H1 (cell line): Measurements from ENCODE around the gene PNMA8B. TPM values are rescaled to one million over a fixed set of nuclear protein-coding genes. Genes with fewer than 3 reads are reported as not detected.

ENCODE experiments used
- CTCF ChIA-PET: fragments of 300-600 bp; sonication (Branson Sonifier 250); formaldehyde crosslinking; loops from one replicate; lab custom pipeline; 2021; ENCODE audit not compliant: partially characterized antibody; lab: Charles Lee
- POLR2A ChIA-PET: fragments of 300-600 bp; sonication (Branson Sonifier 250); formaldehyde crosslinking; loops from one replicate; lab custom pipeline; 2021; ENCODE audit warnings: inconsistent platforms; ENCODE audit not compliant: partially characterized antibody; lab: Charles Lee
- DNase-seq, 2 experiments: peaks; one replicate each; pipeline versions ENCODE4 v3.0.0 to v3.0.0-alpha.2; 2010 to 2022; ENCODE audit warnings: low spot score in 2 of 2, low read depth in 1 of 2, mixed read lengths in 1 of 2
- FAIRE-seq: peaks from 2 replicates; lab custom pipeline; 2011; peaks lifted over from hg19 to GRCh38; lab: Jason Lieb, UNC
- H2AFZ ChIP-seq: 2 replicates; pipeline ENCODE4 v1.8.1; 2012; ENCODE audit warnings: low read length, inconsistent platforms
- H2AK5ac ChIP-seq: 2 replicates; pipeline ENCODE4 v1.6.1; 2013; ENCODE audit warnings: low read depth, low read length
- H2BK120ac ChIP-seq: replicated peaks from 2 replicates; pipeline ENCODE3; 2013; ENCODE audit warnings: low read depth, low read length, inconsistent platforms
- H2BK12ac ChIP-seq: 2 replicates; pipeline ENCODE4 v1.6.1; 2013; ENCODE audit warnings: low read depth, low read length
- H2BK15ac ChIP-seq: 2 replicates; pipeline ENCODE4 v1.6.1; 2013; ENCODE audit warnings: low read length
- H2BK20ac ChIP-seq: 2 replicates; pipeline ENCODE4 v1.6.1; 2013; ENCODE audit warnings: low read length
- H2BK5ac ChIP-seq: 2 replicates; pipeline ENCODE4 v1.6.1; 2013; ENCODE audit warnings: low read depth, low read length
- H3K14ac ChIP-seq: 2 replicates; pipeline ENCODE4 v1.6.1; 2013; ENCODE audit warnings: inconsistent platforms; ENCODE audit not compliant: insufficient read length
- H3K18ac ChIP-seq: 2 replicates; pipeline ENCODE4 v1.6.1; 2013; ENCODE audit warnings: low read length; ENCODE audit errors: extremely low read depth
- H3K23ac ChIP-seq: 2 replicates; pipeline ENCODE4 v1.6.1; 2013; ENCODE audit warnings: inconsistent platforms; ENCODE audit not compliant: insufficient read length
- H3K23me2 ChIP-seq: 2 replicates; pipeline ENCODE4 v1.6.1; 2013; ENCODE audit warnings: low read depth, low read length
- H3K27ac ChIP-seq: 2 replicates; pipeline ENCODE4 v1.6.1; 2011; ENCODE audit warnings: low read depth, low read length, inconsistent platforms
- H3K27me3 ChIP-seq, 4 experiments: replicated peaks in 1 of 4; 1 replicate in 1 of 4; 2 replicates in 3 of 4; pipeline versions ENCODE4 v1.6.1 to v1.8.1; 2011 to 2013; ENCODE audit warnings: low read length in 3 of 4, mild to moderate bottlenecking in 3 of 4, inconsistent platforms in 2 of 4, mixed read lengths in 2 of 4, moderate library complexity in 1 of 4; ENCODE audit not compliant: control insufficient read depth in 3 of 4, insufficient read depth in 3 of 4; ENCODE audit errors: extremely low read depth in 1 of 4
- H3K36me3 ChIP-seq, 4 experiments: 2 replicates each; pipeline versions ENCODE4 v1.6.1 to v1.8.1; 2011 to 2013; ENCODE audit warnings: mild to moderate bottlenecking in 4 of 4, low read length in 3 of 4, moderate library complexity in 2 of 4, control low read depth in 1 of 4, inconsistent platforms in 1 of 4; ENCODE audit not compliant: insufficient read depth in 4 of 4, control insufficient read depth in 2 of 4
- H3K4ac ChIP-seq: replicated peaks from 2 replicates; pipeline ENCODE3; 2013; ENCODE audit warnings: low read length, low read depth, mixed read lengths, inconsistent platforms; ENCODE audit not compliant: insufficient read length
- H3K4me1 ChIP-seq, 4 experiments: replicated peaks in 1 of 4; 1 replicate in 1 of 4; 2 replicates in 3 of 4; pipeline versions ENCODE4 v1.6.1 to v1.8.1; 2011 to 2013; ENCODE audit warnings: low read length in 3 of 4, inconsistent platforms in 2 of 4, mixed read lengths in 1 of 4; ENCODE audit not compliant: insufficient read depth in 4 of 4, control insufficient read depth in 3 of 4
- H3K4me2 ChIP-seq, 2 experiments: 2 replicates each; pipeline versions ENCODE4 v1.6.1 to v1.8.1; 2011 to 2013; ENCODE audit warnings: low read depth in 2 of 2, low read length in 2 of 2, control low read depth in 1 of 2, inconsistent platforms in 1 of 2, mild to moderate bottlenecking in 1 of 2; ENCODE audit not compliant: insufficient read depth in 1 of 2
- H3K4me3 ChIP-seq, 4 experiments: fragments of 200-600, 300-600 bp in 1 of 4; sonication (generic), shearing (Covaris generic), sonication (Bioruptor Twin) in 1 of 4; 2 replicates each; pipeline versions ENCODE4 v1.5.1 to v1.8.1; 2011 to 2016; ENCODE audit warnings: low read length in 4 of 4, low read depth in 3 of 4, control low read depth in 2 of 4, inconsistent platforms in 2 of 4, mild to moderate bottlenecking in 2 of 4, mixed read lengths in 1 of 4, moderate library complexity in 1 of 4; ENCODE audit not compliant: insufficient read depth in 2 of 4; ENCODE audit errors: extremely low read depth in 1 of 4
- H3K56ac ChIP-seq: replicated peaks from 2 replicates; pipeline ENCODE3; 2013; ENCODE audit warnings: low read depth, mild to moderate bottlenecking, mixed read lengths, low read length, inconsistent platforms; ENCODE audit not compliant: insufficient read length
- H3K79me1 ChIP-seq: 2 replicates; pipeline ENCODE4 v1.6.1; 2013; ENCODE audit warnings: low read depth, low read length, control low read depth
- H3K79me2 ChIP-seq, 2 experiments: 2 replicates each; pipeline versions ENCODE4 v1.6.1 to v1.8.1; 2012 to 2013; ENCODE audit warnings: low read length in 2 of 2, mild to moderate bottlenecking in 2 of 2, inconsistent platforms in 1 of 2; ENCODE audit not compliant: insufficient read depth in 2 of 2, control insufficient read depth in 1 of 2
- H3K9ac ChIP-seq, 4 experiments: replicated peaks in 1 of 4; 1 replicate in 1 of 4; 2 replicates in 3 of 4; pipeline versions ENCODE4 v1.6.1 to v1.8.1; 2011 to 2013; ENCODE audit warnings: low read depth in 3 of 4, low read length in 3 of 4, control low read depth in 2 of 4, mild to moderate bottlenecking in 2 of 4, moderate library complexity in 2 of 4, inconsistent platforms in 1 of 4; ENCODE audit errors: extremely low read depth in 1 of 4
- H3K9me3 ChIP-seq, 2 experiments: 2 replicates each; pipeline versions ENCODE4 v1.6.1 to v1.8.1; 2012 to 2013; ENCODE audit warnings: mild to moderate bottlenecking in 2 of 2, moderate library complexity in 2 of 2, control low read depth in 1 of 2, inconsistent platforms in 1 of 2, low read depth in 1 of 2, low read length in 1 of 2, mixed read lengths in 1 of 2; ENCODE audit not compliant: insufficient read depth in 2 of 2
- H4K20me1 ChIP-seq, 2 experiments: replicated peaks in 1 of 2; 2 replicates each; pipeline versions ENCODE3 to v1.8.1; 2011 to 2013; ENCODE audit warnings: inconsistent platforms in 2 of 2, low read length in 2 of 2, mild to moderate bottlenecking in 1 of 2; ENCODE audit not compliant: insufficient read depth in 2 of 2, control insufficient read depth in 1 of 2
- H4K5ac ChIP-seq: 2 replicates; pipeline ENCODE4 v1.6.1; 2013; ENCODE audit warnings: low read length, low read depth, mixed read lengths, inconsistent platforms; ENCODE audit not compliant: insufficient read length
- H4K8ac ChIP-seq: 2 replicates; pipeline ENCODE4 v1.8.0; 2013; ENCODE audit warnings: mild to moderate bottlenecking, moderate library complexity, low read length, inconsistent platforms; ENCODE audit not compliant: insufficient read depth; ENCODE audit errors: extremely low read depth
- H4K91ac ChIP-seq: replicated peaks from 2 replicates; pipeline ENCODE3; 2013; ENCODE audit warnings: low read length, mixed read lengths, inconsistent platforms; ENCODE audit not compliant: insufficient read length
- NANOG ChIP-seq: IDR thresholded peaks from 2 replicates; pipeline ENCODE4 v1.6.1; 2011; ENCODE audit warnings: low read length, low read depth, mild to moderate bottlenecking, inconsistent platforms; ENCODE audit not compliant: insufficient read depth, poor library complexity, severe bottlenecking
- NRF1 ChIP-seq: IDR thresholded peaks from 2 replicates; pipeline ENCODE4 v1.6.1; 2011; ENCODE audit warnings: mild to moderate bottlenecking, low read depth, low read length, improper control_type of control experiment
- WGBS, 2 experiments: shearing (Covaris generic) in 1 of 2; methylation state at CpG; one replicate each; pipeline versions ENCODE4 v1.1.6 to v1.1.7; 2013 to 2015; ENCODE audit warnings: low lambda C conversion rate in 2 of 2, mixed read lengths in 2 of 2, inconsistent platforms in 1 of 2, low coverage in 1 of 2, missing lambda C conversion rate in 1 of 2; ENCODE audit not compliant: insufficient replicate concordance in 2 of 2, insufficient coverage in 1 of 2, insufficient read length in 1 of 2; ENCODE audit errors: extremely low coverage in 1 of 2, missing lambda C conversion rate in 1 of 2; 5-methylcytosine and 5-hydroxymethylcytosine counted together
- polyA plus RNA-seq, 7 experiments: library from polyadenylated mRNA; depleted of rRNA in 3 of 7; stranded (reverse) in 5 of 7; unstranded in 2 of 7; fragments of >200 nt in 5 of 7; fragments of 200-250 nt in 2 of 7; gene quantifications; 1 replicate in 5 of 7; 2 replicates in 1 of 7; 4 replicates in 1 of 7; pipeline versions ENCODE4 v1.2.1 to v1.2.3, GENCODE V29; 2011 to 2013; ENCODE audit warnings: missing spikeins in 2 of 7, mixed read lengths in 2 of 7
- total RNA-seq: library from RNA; stranded (reverse); fragmentation: NEBNext Ultra II Directional; extraction: Animal tissue kit (Norgen Biotek cat#: 25700); gene quantifications from 2 replicates; pipeline ENCODE4 v1.2.1, GENCODE V29; 2021

PNMA8B gene
- total and polyA plus RNA-seq, 2 of the 8 experiments (the other 6 are each of a cell fraction or from before 2014, with no cell fraction given): 0.48 to 1.4 TPM

- no peaks in the 10 kb centered on the region for H3K27me3 ChIP-seq
- no peak overlapping the region for H3K27ac ChIP-seq
- H3K9me3 ChIP-seq: no peaks in the 10 kb centered on the region
- no peak for FAIRE-seq
- no peak overlapping the region for H3K18ac ChIP-seq
- no peak overlapping the region for H2AK5ac ChIP-seq
- H3K4ac ChIP-seq: no peak overlapping the region
- H4K91ac ChIP-seq: no peak overlapping the region
- no peak overlapping the region for H3K9ac ChIP-seq
- POLR2A ChIA-PET: no interaction called here
- no peak overlapping the region for H3K4me2 ChIP-seq
- H3K56ac ChIP-seq: no peak overlapping the region
- H2BK5ac ChIP-seq: no peak overlapping the region
- no peak overlapping the region for H2BK15ac ChIP-seq
- H3K36me3 ChIP-seq: no peaks in the 10 kb centered on the region
- no peak overlapping the region for H3K14ac ChIP-seq
- no peak for DNase-seq
- no peak overlapping the region for H2BK120ac ChIP-seq
- no peak overlapping the region for H2BK20ac ChIP-seq
- H4K5ac ChIP-seq: no peak overlapping the region
- H4K20me1 ChIP-seq: no peaks in the 10 kb centered on the region
- CTCF ChIA-PET: interaction anchor here (0.6 to 2.1 kb wide), 9 partner anchors 11 to 83 kb away, joined by 3 to 15 read pairs (median 3); partner anchors contain the start of gene PNMA8A
- no peaks in the 10 kb centered on the region for H3K4me1 ChIP-seq
- H3K23me2 ChIP-seq: no peaks in the 10 kb centered on the region
- TF ChIP-seq NRF1 (no peak), NANOG (no peak)
- WGBS, 2 experiments: 88% methylated on average over 2 of the region's 2 CpGs; no CpG with 5 or more reads in 1 of the 2 experiments
- no peak overlapping the region for H2BK12ac ChIP-seq
- no peak overlapping the region for H2AFZ ChIP-seq
- no peak overlapping the region for H3K4me3 ChIP-seq
- H4K8ac ChIP-seq: no peak overlapping the region
- no peak overlapping the region for H3K23ac ChIP-seq
- H3K79me2 ChIP-seq: no peaks in the 10 kb centered on the region
- no peaks in the 10 kb centered on the region for H3K79me1 ChIP-seq
Measured at GRCh38 chr19:46460055-46460454, 35.6 kb downstream of the PNMA8B start.
